Right ventricle myocardium inferior (tissue), 1 donor: ENCODE data around the gene CISD3. TPM values are rescaled to one million over a fixed set of nuclear protein-coding genes. Genes with fewer than 3 reads are reported as not detected.
A peak's percentile ranks its signal among the peaks of the same experiment; 100 is the strongest.

Experiments
- ATAC-seq: fragments of 200-7000 bp; cut with Tn5 transposase; one replicate; pipeline ENCODE4 v1.9.1; 2020; ENCODE audit warnings: mild to moderate bottlenecking, moderate library complexity
- DNase-seq: peaks from one replicate; pipeline ENCODE4 v3.0.0; 2021; ENCODE audit errors: missing footprints
- intact Hi-C: fragments of 100-400 bp; cut with DNase I; formaldehyde crosslinking; loops from one replicate; pipeline ENCODE4 v1.11.0; 2022
- total RNA-seq: library from RNA; stranded (reverse); fragmentation: NEBNext Ultra II Directional; extraction: Animal tissue kit (Norgen Biotek cat#: 25700); gene quantifications from one replicate; pipeline ENCODE4 v1.2.1, GENCODE V29; 2021
- donor health status: DM: no; HTN: yes; CAD: no; lungs with severe emphysema.

CISD3 gene
- total RNA-seq, 1 donor from 2014 or later, result 84.7 TPM

- ATAC-seq (no peak), DNase-seq (no peak)
- intact Hi-C loops, result loop anchor here (2.0 to 10.0 kb wide), 3 partner anchors 18 to 406 kb away; partner anchors contain the start of genes CISD3 and PLXDC1
These were observed 18.7 kb downstream of the CISD3 start for GRCh38 chr17:38748892-38749222.

- intact Hi-C loops, result loop anchor here (2.0 to 10.0 kb wide), 5 partner anchors 19 to 405 kb away; partner anchors contain the start of genes CISD3, PIP4K2B and PLXDC1
- DNase-seq (peak; percentile 93), ATAC-seq (peak; percentile 50)
These were observed 19.3 kb downstream of the CISD3 start for GRCh38 chr17:38749223-38750043.

- DNase-seq, result no peak
- ATAC-seq, result no peak
- intact Hi-C loops, result loop anchor here (5.0 kb wide), 2 partner anchors 47 to 117 kb away; partner anchors contain the start of gene PIP4K2B
These were observed 19.8 kb downstream of the CISD3 start for GRCh38 chr17:38750044-38750311.

GRCh38 chr17:38750312-38751121 is 20.4 kb downstream of the CISD3 start:
- DNase-seq, result no peak
- intact Hi-C loops, result loop anchor here (5.0 kb wide), 2 partner anchors 47 to 117 kb away; partner anchors contain the start of gene PIP4K2B
- ATAC-seq, result no peak

GRCh38 chr17:38751144-38751807 is 21.1 kb downstream of the CISD3 start:
- DNase-seq (no peak), ATAC-seq (no peak)
- intact Hi-C loops, result loop anchor here (5.0 kb wide), 2 partner anchors 46 to 116 kb away; partner anchors contain the start of gene PIP4K2B

- intact Hi-C loops, result loop anchor here (5.0 kb wide), 2 partner anchors 45 to 115 kb away; partner anchors contain the start of gene PIP4K2B
- ATAC-seq, result peak; percentile 31
- peak; percentile 87 for DNase-seq
These were observed 21.7 kb downstream of the CISD3 start for GRCh38 chr17:38751808-38752307.

- ATAC-seq, result peak; percentile 86
- intact Hi-C loops, result loop anchor here (5.0 kb wide), 2 partner anchors 45 to 115 kb away; partner anchors contain the start of gene PIP4K2B
- DNase-seq, result peak; percentile 97
These were observed 22.3 kb downstream of the CISD3 start, which contains the start of gene PSMB3 for GRCh38 chr17:38752308-38753070. Gene PSMB3 (plus strand): TSS chr17:38752741. CDS start chr17:38752827, 86 bp downstream.

- ATAC-seq (no peak), DNase-seq (no peak)
- intact Hi-C loops, result loop anchor here (5.0 kb wide), 2 partner anchors 44 to 114 kb away; partner anchors contain the start of gene PIP4K2B
These were observed 22.9 kb downstream of the CISD3 start for GRCh38 chr17:38753071-38753506.

- ATAC-seq (no peak), DNase-seq (no peak)
- intact Hi-C loops, result no loop called here
These were observed 31.5 kb downstream of the CISD3 start for GRCh38 chr17:38761612-38762011.

- ATAC-seq (no peak), DNase-seq (no peak)
- intact Hi-C loops, result no loop called here
These were observed 32.1 kb downstream of the CISD3 start for GRCh38 chr17:38762231-38762630.

- DNase-seq (no peak), ATAC-seq (no peak)
- intact Hi-C loops, result no loop called here
These were observed 36.2 kb downstream of the CISD3 start for GRCh38 chr17:38766341-38766740.

GRCh38 chr17:38768417-38768816 is 38.3 kb downstream of the CISD3 start:
- DNase-seq, result no peak
- intact Hi-C loops, result no loop called here

GRCh38 chr17:38773258-38773657 is 43.1 kb downstream of the CISD3 start:
- ATAC-seq, result no peak
- intact Hi-C loops, result no loop called here
- no peak for DNase-seq

More at GRCh38 chr17:38768417-38768816, 38.3 kb downstream of the CISD3 start:
- peak; percentile 59 for ATAC-seq

GRCh38 chr17:38777641-38778250 is 47.6 kb downstream of the CISD3 start:
- ATAC-seq (no peak), DNase-seq (no peak)
- intact Hi-C loops, result no loop called here

GRCh38 chr17:38779965-38780752 is 50.0 kb downstream of the CISD3 start:
- ATAC-seq (no peak), DNase-seq (no peak)
- intact Hi-C loops, result no loop called here

GRCh38 chr17:38783227-38783626 is 53.1 kb downstream of the CISD3 start:
- ATAC-seq, result no peak
- intact Hi-C loops, result no loop called here
- no peak for DNase-seq
